Stimulated activated CD8-positive, alpha-beta memory T cell treated with anti-CD3 and anti-CD28 coated beads, Interleukin-7, amount 100 ng/mL, for 24 hours (primary cell): ENCODE measurements around the gene IRF2BP1.

Experiments used
- DNase-seq: peaks from one replicate; pipeline ENCODE4 v3.0.0-alpha.2; 2020; ENCODE audit warnings: low read depth

The IRF2BP1 gene

GRCh38 chr19:45885556-45886426, at the start of gene IRF2BP1:
IRF2BP1 (minus strand) TSS chr19:45886141; CDS start chr19:45885774, 367 bp downstream.
- peak; percentile 70 for DNase-seq

GRCh38 chr19:45935267-45935666, 49.3 kb upstream of the IRF2BP1 start:
- DNase-seq, result no peak

GRCh38 chr19:45934551-45935230, 48.8 kb upstream of the IRF2BP1 start:
- DNase-seq, result no peak

- DNase-seq, result no peak
These were observed 47.8 kb upstream of the IRF2BP1 start for GRCh38 chr19:45933759-45934158.

GRCh38 chr19:45931055-45931454, 45.1 kb upstream of the IRF2BP1 start:
- no peak for DNase-seq

- no peak for DNase-seq
These were observed 43.3 kb upstream of the IRF2BP1 start for GRCh38 chr19:45929247-45929646.

GRCh38 chr19:45927565-45928261, 41.8 kb upstream of the IRF2BP1 start:
- DNase-seq, result peak; percentile 73

GRCh38 chr19:45924891-45925447, 39.0 kb upstream of the IRF2BP1 start:
- no peak for DNase-seq

- DNase-seq, result no peak
These were observed 36.3 kb upstream of the IRF2BP1 start for GRCh38 chr19:45922281-45922680.

GRCh38 chr19:45920458-45920857, 34.5 kb upstream of the IRF2BP1 start:
- DNase-seq, result no peak

- no peak for DNase-seq
These were observed 33.7 kb upstream of the IRF2BP1 start for GRCh38 chr19:45919678-45920077.

- DNase-seq, result no peak
These were observed 32.8 kb upstream of the IRF2BP1 start for GRCh38 chr19:45918721-45919120.

- no peak for DNase-seq
These were observed 31.6 kb upstream of the IRF2BP1 start for GRCh38 chr19:45917421-45918091.

GRCh38 chr19:45913874-45914830, 28.2 kb upstream of the IRF2BP1 start, which contains the start of gene NANOS2:
NANOS2 (minus strand) TSS chr19:45914778; CDS start chr19:45914693, 85 bp downstream.
- no peak for DNase-seq

GRCh38 chr19:45911291-45911690, 25.4 kb upstream of the IRF2BP1 start:
- no peak for DNase-seq

- DNase-seq, result no peak
These were observed 23.0 kb upstream of the IRF2BP1 start for GRCh38 chr19:45908956-45909355.

GRCh38 chr19:45906221-45906620, 20.3 kb upstream of the IRF2BP1 start:
- no peak for DNase-seq

- DNase-seq, result no peak
These were observed 19.1 kb upstream of the IRF2BP1 start for GRCh38 chr19:45905011-45905410.

GRCh38 chr19:45902651-45903625, 17.0 kb upstream of the IRF2BP1 start:
- peak; percentile 99 for DNase-seq
